GM12874 (cell line): ENCODE results near the gene QKI.

Source experiments
- TF ChIP-seq, protein P1 (sequence below): IDR thresholded peaks from 2 replicates; pipeline ENCODE4 v1.5.1; 2011; ENCODE audit warnings: low read depth, mild to moderate bottlenecking, control low read depth, low read length, moderate library complexity; ENCODE audit not compliant: insufficient read depth

QKI gene

GRCh38 chr6:163393923-163394322, 20.6 kb upstream of the QKI start:
- TF ChIP-seq, protein P1, sequence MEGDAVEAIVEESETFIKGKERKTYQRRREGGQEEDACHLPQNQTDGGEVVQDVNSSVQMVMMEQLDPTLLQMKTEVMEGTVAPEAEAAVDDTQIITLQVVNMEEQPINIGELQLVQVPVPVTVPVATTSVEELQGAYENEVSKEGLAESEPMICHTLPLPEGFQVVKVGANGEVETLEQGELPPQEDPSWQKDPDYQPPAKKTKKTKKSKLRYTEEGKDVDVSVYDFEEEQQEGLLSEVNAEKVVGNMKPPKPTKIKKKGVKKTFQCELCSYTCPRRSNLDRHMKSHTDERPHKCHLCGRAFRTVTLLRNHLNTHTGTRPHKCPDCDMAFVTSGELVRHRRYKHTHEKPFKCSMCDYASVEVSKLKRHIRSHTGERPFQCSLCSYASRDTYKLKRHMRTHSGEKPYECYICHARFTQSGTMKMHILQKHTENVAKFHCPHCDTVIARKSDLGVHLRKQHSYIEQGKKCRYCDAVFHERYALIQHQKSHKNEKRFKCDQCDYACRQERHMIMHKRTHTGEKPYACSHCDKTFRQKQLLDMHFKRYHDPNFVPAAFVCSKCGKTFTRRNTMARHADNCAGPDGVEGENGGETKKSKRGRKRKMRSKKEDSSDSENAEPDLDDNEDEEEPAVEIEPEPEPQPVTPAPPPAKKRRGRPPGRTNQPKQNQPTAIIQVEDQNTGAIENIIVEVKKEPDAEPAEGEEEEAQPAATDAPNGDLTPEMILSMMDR: no peak

DNA sequence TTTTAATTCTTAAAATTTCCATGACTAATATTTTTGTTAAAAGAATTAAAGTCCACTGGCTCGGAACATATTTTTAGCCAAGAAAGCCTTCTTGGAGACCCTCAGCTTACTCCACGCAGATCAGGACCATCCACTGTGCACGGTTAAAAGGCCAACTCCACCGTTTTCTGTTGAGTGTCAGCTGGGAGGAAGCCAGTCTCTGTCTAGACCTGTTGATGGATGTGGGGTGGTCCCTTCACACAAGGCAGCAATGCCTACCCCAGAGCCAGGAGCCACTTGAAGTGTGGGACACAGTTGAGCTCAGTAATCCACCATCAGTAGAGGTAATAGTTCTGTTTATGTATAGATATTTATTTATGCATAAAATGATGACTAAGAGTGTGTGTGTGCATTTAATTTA, 19.9 kb upstream of the QKI start:
- TF ChIP-seq, protein P1: no peak

- TF ChIP-seq, protein P1: no peak
Measured at GRCh38 chr6:163395122-163395830, 19.2 kb upstream of the QKI start.

- TF ChIP-seq, protein P1: no peak
Measured at GRCh38 chr6:163395831-163396185, 18.7 kb upstream of the QKI start.

- TF ChIP-seq, protein P1: no peak
Measured at GRCh38 chr6:163397326-163397725, 17.2 kb upstream of the QKI start.

- TF ChIP-seq, protein P1: no peak
Measured at GRCh38 chr6:163398115-163398514, 16.4 kb upstream of the QKI start.

GRCh38 chr6:163398815-163399214, 15.7 kb upstream of the QKI start:
- TF ChIP-seq, protein P1: no peak
